GM18508 (cell line): ENCODE measurements around the gene SMPD1.

ENCODE experiments used
- ATAC-seq: cut with Tn5 transposase; IDR thresholded peaks from one replicate; pipeline ENCODE4 v1.9.1; 2021; ENCODE audit warnings: moderate number of reproducible peaks; ENCODE audit not compliant: insufficient read depth, unreplicated experiment

The SMPD1 gene

GRCh38 chr11:6389905-6390717 lies at the start of gene SMPD1:
SMPD1 (plus strand) TSS chr11:6390474; CDS start chr11:6390599, 125 bp downstream.
- peak; percentile 80 for ATAC-seq

DNA sequence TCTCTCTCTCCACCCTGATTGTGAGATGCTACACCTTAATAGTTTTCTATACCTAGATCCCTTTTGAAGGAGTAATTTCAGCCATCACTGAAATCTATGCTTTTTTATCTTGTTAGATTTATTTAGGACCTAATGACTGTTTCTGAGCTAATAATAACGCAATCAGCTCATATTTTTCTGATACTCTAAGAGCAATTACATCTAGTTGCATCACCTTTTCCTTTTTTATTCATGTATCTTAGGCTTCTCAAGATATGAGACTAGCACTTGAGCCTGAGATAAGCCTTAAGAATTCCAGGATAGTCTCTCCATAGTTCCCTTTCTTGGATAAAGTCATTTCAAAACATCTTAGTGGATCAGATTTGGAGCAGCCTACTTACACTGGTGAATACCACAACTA lies 44.9 kb upstream of the SMPD1 start:
- no peak for ATAC-seq

DNA sequence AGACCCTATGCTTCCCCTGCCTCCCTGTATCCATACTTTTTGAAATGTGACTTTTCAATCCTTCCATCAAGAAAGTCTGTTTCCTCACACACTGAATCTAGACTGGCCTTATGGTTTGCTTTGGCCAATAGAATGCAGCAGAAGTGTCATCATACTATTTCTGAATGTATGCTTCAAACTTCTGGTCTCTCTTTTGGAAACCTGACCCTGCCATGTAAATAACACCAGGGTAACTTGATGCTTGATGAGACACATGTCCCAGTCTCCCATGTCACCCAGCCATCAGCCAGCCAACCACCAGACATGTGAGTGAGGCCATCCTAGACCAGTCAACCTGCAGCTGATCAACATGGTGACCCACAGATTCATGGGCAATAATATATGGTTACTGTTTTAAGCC lies 40.2 kb upstream of the SMPD1 start:
- no peak for ATAC-seq

DNA sequence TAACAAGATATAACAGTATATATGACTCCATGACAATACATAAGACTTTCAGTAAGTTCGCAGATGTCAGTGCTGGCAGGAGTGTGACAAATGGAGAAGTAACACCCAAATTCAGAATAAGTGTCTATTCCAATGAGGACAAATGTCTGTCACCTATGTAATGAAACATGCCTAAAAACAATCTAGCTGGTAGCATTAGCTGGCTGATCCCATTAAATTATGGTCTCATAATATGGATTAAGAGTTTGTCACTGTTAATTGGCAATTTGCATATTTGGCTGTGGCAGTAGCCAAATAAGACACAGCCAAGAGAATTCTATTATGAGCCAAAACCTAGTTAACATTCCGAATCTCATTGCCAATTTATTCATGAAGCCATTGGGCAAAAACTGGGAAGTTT lies 39.8 kb upstream of the SMPD1 start:
- ATAC-seq: no peak

GRCh38 chr11:6351782-6352382 lies 38.4 kb upstream of the SMPD1 start:
- ATAC-seq: no peak

DNA sequence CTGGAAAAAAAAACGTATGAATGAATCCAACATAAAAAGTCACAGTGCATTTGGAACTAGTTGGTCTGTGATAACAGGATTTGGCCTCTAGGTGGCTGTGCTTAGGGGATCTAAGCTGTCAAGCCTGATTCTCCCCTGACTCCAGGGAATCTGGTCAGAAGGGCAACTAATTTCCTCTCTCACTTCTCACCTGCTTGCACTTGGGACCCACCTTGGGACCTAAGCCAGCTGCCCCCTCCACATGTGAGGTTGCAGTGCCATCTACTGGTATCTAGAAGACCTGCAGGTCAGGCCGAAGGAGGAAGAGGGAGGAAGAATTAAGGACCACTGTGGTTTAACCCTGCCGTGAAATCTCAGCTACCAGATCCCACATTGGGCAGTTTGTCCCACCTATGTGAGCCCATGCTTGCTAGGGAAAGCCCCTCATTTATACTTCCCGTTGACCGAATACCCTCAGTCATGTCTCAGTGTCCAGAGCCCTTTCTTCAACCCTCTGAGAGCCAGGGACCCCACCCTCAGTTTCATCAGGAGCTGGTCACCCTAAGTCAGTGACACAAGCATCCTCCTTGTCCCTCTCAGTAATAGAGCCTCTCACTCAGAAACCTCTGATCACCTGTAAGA lies 36.8 kb upstream of the SMPD1 start:
- ATAC-seq: no peak

DNA sequence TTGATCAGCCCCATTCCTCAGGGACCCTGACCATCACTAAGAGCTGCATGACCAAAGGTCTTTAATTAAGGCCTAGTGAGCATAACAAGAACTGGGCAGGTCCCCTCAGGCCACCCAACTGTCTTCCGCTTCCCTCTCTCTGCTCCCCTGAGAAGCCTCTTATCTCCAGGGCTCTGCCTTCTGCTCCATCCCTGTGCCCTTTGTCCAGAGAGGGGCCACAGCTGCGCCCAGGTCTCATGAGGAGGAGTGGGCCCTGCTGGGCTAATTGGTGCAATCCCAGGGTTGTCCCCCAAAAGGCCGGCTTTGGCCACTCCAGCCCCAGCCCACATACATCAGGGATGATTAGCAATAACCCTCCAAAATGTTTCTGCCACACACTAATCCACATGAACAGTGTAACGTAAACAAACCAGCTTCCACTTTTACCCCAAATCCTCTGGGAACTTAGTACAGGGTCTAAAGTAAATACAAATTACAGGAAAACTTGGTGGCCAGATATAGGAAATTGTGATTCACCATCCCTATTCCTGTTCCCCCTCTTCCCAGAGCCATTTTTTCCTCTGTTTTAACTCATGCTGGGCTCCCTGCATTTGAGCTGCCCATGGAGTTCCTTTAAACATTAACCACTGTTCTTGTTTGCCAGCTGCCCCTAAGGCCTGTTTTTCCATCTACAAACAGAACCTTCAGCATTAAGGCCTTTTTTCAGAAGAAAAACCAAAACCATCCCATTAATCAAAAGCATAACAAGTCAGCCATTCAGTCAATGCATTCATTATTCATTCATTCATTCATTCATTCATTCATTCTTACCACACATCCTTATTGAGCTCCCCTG lies 35.4 kb upstream of the SMPD1 start:
- ATAC-seq: no peak

DNA sequence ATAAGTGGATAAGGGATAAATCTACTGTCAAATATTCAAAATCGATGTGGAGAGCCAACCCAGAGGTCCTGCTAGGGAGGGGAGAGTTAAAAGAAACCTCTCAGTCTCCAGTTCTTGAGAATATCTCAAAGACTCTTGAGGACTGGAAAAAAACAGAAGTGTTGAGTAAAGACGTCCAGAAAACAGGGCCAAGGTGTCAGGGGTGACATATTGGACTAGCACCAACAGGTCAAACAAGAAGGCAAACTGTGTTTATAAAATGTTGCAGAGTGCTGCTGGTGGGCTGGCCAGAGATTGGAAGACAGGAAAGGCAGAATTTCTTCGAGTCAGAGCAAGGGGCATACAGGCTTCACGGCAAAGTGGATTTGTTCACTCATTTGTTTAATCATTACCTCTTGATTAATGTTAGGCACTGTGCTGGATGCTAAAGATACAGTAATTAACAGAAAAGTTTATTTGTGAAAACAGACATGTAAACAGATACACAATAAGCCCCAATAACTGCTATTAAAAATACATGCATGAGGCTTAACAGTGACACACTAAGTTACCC lies 33.7 kb upstream of the SMPD1 start:
- no peak for ATAC-seq

- no peak for ATAC-seq
Measured at GRCh38 chr11:6357222-6357621, 33.1 kb upstream of the SMPD1 start.

- no peak for ATAC-seq
Measured at GRCh38 chr11:6360183-6360582, 30.1 kb upstream of the SMPD1 start.

DNA sequence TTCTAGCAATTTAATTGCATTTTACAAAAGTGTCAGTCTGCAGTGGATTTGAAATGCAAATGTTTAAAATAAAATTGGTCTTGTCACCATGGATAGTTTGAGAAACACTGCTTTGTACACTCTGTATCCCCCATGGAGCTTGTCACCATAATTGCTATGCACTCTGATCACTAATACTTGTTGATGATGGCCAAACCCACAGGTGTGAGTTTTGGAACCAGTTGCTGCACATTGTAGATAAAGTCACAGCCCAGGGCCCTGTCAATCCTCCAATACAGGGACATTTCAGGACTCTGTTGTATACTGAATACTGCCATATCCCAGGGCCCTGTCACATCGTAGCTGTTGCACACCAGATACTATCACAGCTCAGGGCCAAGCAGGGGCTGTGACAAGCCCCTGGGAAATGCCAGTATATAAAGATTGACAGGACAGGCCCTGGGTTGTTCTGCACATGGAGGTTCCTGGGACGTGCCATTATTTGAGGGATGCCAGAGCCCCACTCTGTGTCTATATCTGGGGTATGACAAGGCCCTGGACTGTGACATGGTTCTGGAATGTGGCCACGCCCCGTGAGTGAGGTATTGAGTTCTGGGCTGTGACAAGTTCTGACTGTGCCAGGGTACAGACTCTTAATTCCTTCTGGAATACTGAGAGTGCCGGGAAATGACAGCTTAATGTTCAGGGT lies 27.9 kb upstream of the SMPD1 start:
- no peak for ATAC-seq

DNA sequence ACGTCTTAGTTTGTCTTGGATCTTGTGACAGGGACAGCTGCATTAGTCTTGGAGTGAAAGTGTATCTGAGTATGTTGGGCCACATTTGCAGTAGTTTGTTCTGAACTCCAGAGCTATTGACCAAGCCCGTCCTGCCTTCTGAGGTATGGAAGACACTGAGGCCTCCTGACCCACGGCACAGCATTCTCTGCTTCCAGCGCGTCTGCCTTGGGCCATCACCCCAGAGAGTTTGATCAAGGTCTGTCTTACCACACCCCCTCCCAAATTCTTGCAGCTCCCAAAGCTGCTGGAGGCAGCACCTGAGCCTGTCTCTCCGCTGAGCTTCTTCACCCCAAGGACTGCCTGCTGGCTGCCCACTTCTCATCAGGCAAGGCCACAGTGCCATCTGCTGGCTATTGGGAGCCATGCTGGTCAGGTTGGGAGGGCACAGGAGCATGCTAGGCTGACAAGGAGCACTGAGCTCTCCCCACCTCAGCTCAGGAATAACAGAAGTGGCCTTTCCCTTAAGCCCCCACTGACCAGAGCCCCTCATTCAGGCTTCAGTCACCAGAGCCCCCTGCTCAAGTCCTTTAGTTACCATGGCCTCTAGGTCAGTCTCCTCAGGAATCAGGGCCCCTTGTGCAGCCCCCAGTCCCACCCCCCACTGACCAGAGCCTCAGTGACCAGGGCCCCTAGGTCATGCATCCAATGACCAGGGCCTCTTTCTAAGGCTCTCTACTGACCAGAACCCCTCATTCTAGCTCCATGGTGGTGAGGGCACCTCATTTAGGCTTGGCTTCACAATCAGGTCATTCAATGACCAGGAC lies 27.2 kb upstream of the SMPD1 start:
- peak; percentile 48 for ATAC-seq

DNA sequence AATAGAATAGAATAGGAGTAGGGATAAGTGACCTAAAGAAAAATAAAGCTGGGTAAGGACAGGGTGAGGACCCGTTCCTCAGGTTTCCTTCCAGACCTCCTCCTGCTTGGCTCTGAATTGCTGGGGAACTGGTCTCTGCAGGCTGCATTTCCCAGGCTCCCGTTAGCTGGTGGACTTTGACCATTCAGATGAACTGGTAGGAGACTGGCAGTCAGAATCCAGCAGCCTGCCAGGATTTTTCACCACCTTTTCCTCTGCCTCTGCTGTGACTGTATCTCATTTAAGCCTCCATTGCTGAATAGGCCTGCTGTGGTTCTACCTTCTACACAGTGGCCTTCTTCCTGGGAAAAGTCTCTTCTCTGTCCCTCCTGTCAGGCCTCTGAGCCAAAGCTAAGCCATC lies 24.6 kb upstream of the SMPD1 start:
- ATAC-seq: no peak

- no peak for ATAC-seq
Measured at GRCh38 chr11:6371825-6372224, 18.4 kb upstream of the SMPD1 start.

DNA sequence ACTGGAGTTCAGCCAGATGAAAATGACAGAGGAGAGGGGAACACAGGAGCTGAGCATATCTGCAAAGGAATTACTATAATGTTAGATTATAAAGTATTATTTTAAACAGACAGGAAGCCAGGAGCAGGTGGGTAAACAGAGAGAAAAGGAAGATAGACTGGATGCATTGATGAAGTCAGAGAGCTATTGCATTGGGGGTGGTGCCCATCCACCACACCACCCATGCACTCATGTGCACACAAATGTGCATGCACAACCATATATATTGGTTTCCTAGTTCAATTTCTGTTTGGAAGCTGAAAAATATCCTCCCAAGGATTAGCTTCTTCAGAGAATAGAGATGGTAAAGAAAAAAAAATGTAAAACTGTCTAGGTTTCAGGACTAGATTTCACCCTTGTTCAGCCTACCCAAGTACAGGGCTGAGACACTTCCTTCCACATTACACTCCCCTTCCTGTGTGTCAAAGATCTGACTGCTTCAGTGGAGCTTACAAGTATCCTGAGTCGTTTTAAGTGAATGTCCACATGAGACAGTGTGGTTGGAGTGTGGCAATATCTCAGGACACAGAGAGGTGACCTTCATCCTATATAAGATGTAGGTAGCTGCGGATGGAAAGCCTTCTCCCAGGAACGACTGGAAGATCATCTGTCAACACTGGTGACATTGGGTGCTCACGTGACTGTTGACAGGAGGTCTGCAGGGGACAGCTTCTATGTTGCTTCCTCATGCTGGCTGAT lies 12.2 kb upstream of the SMPD1 start:
- no peak for ATAC-seq

GRCh38 chr11:6378640-6378989 lies 11.7 kb upstream of the SMPD1 start:
- ATAC-seq: no peak

DNA sequence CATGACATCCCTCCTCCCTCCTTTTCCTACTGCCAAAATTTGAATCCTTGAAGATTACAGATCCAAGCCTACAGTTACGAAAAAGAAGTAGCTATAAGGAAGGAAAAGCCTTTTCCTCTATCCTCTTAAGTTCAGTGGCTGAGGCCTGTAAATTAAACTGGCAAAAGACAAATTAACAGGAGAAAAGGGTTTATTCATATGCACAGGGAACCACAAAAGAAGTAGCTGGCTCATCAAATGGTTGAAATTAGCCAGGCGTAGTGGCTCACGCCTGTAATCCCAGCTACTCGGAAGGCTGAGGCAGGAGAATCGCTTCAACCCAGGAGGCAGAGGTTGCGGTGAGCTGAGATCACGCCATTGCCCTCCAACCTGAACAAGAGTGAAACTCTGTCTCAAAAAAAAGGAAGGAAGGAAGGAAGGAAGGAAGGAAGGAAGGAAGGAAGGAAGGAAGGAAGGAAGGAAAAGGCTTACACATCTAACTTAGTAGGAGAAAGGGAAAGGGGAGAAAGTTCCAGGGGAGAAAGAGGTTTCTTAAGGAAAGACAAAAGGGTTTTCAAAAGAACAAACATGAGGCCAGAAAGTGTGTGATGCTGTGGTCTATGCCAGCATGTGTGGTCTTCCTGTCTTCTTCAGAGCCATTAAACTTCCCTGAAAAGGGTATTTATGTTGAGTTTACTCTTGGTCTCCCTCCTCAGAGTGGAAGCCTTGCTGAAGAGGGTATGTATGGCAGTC lies 5.1 kb upstream of the SMPD1 start:
- no peak for ATAC-seq
